ENCODE data around the gene LAG3.

GRCh38 chr12:6772726-6773589, 638 bp downstream of the LAG3 start:
- TF ChIP-seq CTCF (IDR thresholded peaks at IDR 0.05 in 8 of 11, conservative IDR thresholded peaks at IDR 0.05 in 3 of 11) (no peak), POLR2AphosphoS5 (IDR thresholded peaks at IDR 0.05) (no peak), POLR2A (IDR thresholded peaks at IDR 0.05) (no peak)

Measured in spleen (tissue), 7 donors.